Mesenchymal stem cell (in vitro differentiated cells and primary cell): Measurements from ENCODE around the gene PTPRG.

ENCODE experiments used
- DNase-seq: peaks from one replicate; pipeline ENCODE4 v3.0.0-alpha.2; 2013
- H2AFZ ChIP-seq: one replicate; pipeline ENCODE4 v1.6.1; 2013; ENCODE audit warnings: low read depth, mild to moderate bottlenecking, control low read depth, inconsistent platforms, low read length, moderate library complexity
- H2AK5ac ChIP-seq: 2 replicates; pipeline ENCODE4 v1.6.1; 2013; ENCODE audit warnings: low read length, moderate library complexity, mild to moderate bottlenecking, inconsistent platforms; ENCODE audit not compliant: severe bottlenecking
- H2BK120ac ChIP-seq: one replicate; pipeline ENCODE4 v1.6.1; 2013; ENCODE audit warnings: low read depth, mild to moderate bottlenecking, inconsistent platforms, low read length, moderate library complexity
- H2BK12ac ChIP-seq, 2 experiments: one replicate each; pipeline ENCODE4 v1.6.1; 2013; ENCODE audit warnings: inconsistent platforms in 2 of 2, low read length in 2 of 2, mild to moderate bottlenecking in 2 of 2, moderate library complexity in 2 of 2, control low read depth in 1 of 2
- H2BK15ac ChIP-seq: one replicate; pipeline ENCODE4 v1.6.1; 2013; ENCODE audit warnings: mild to moderate bottlenecking, low read depth, inconsistent platforms; ENCODE audit not compliant: poor library complexity, severe bottlenecking
- H2BK5ac ChIP-seq: 2 replicates; pipeline ENCODE4 v1.6.1; 2013; ENCODE audit warnings: low read depth, mild to moderate bottlenecking, low read length, control low read depth, inconsistent platforms; ENCODE audit not compliant: poor library complexity, severe bottlenecking
- H3K14ac ChIP-seq, 2 experiments: one replicate each; pipeline ENCODE4 v1.6.1; 2013; ENCODE audit warnings: inconsistent platforms in 2 of 2, low read length in 2 of 2, control low read depth in 1 of 2, mild to moderate bottlenecking in 1 of 2, moderate library complexity in 1 of 2
- H3K18ac ChIP-seq, 2 experiments: one replicate each; pipeline ENCODE4 v1.6.1; 2013; ENCODE audit warnings: inconsistent platforms in 2 of 2, low read length in 2 of 2, control low read depth in 1 of 2, low read depth in 1 of 2, mild to moderate bottlenecking in 1 of 2
- H3K23ac ChIP-seq, 2 experiments: one replicate each; pipeline ENCODE4 v1.6.1; 2013; ENCODE audit warnings: inconsistent platforms in 2 of 2, low read length in 2 of 2, mild to moderate bottlenecking in 2 of 2, moderate library complexity in 2 of 2, control low read depth in 1 of 2
- H3K27ac ChIP-seq: 2 replicates; pipeline ENCODE4 v1.5.1; 2013; ENCODE audit warnings: mild to moderate bottlenecking, moderate library complexity, low read length, control low read depth, inconsistent platforms; ENCODE audit not compliant: poor library complexity, severe bottlenecking
- H3K27me3 ChIP-seq, 2 experiments: 2 replicates each; pipeline versions ENCODE4 v1.6.1 to v1.7.0; 2013; ENCODE audit warnings: low read length in 2 of 2, mild to moderate bottlenecking in 2 of 2, moderate library complexity in 2 of 2, control low read depth in 1 of 2, inconsistent platforms in 1 of 2; ENCODE audit not compliant: control insufficient read depth in 1 of 2, insufficient read depth in 1 of 2
- H3K36me3 ChIP-seq, 2 experiments: 2 replicates each; pipeline versions ENCODE4 v1.6.1 to v1.7.0; 2013; ENCODE audit warnings: low read length in 2 of 2, control low read depth in 1 of 2, inconsistent platforms in 1 of 2, low read depth in 1 of 2, mild to moderate bottlenecking in 1 of 2; ENCODE audit not compliant: insufficient read depth in 2 of 2, control insufficient read depth in 1 of 2
- H3K4ac ChIP-seq, 2 experiments: one replicate each; pipeline ENCODE4 v1.6.1; 2013; ENCODE audit warnings: inconsistent platforms in 2 of 2, low read length in 2 of 2, mild to moderate bottlenecking in 2 of 2, moderate library complexity in 2 of 2, control low read depth in 1 of 2, low read depth in 1 of 2
- H3K4me1 ChIP-seq: 2 replicates; pipeline ENCODE4 v1.6.1; 2013; ENCODE audit warnings: low read depth, low read length, control low read depth; ENCODE audit not compliant: control insufficient read depth, insufficient read depth
- H3K4me2 ChIP-seq: 2 replicates; pipeline ENCODE4 v1.6.1; 2013; ENCODE audit warnings: low read length, mild to moderate bottlenecking, inconsistent platforms; ENCODE audit not compliant: poor library complexity, severe bottlenecking
- H3K4me3 ChIP-seq, 2 experiments: 2 replicates each; pipeline versions ENCODE4 v1.5.1 to v1.7.0; 2013; ENCODE audit warnings: low read length in 2 of 2, mild to moderate bottlenecking in 2 of 2, control low read depth in 1 of 2, low read depth in 1 of 2; ENCODE audit not compliant: insufficient read depth in 1 of 2
- H3K79me1 ChIP-seq: replicated peaks from 2 replicates; pipeline ENCODE4 v1.6.1; 2013; ENCODE audit warnings: mild to moderate bottlenecking, control low read depth, low read length, inconsistent platforms; ENCODE audit not compliant: poor library complexity, severe bottlenecking
- H3K9ac ChIP-seq: 2 replicates; pipeline ENCODE4 v1.7.0; 2013; ENCODE audit warnings: mild to moderate bottlenecking, low read length, moderate library complexity
- H3K9me3 ChIP-seq: 2 replicates; pipeline ENCODE4 v1.7.0; 2013; ENCODE audit warnings: mild to moderate bottlenecking, low read length; ENCODE audit not compliant: control insufficient read depth
- H4K8ac ChIP-seq: one replicate; pipeline ENCODE4 v1.6.1; 2013; ENCODE audit warnings: inconsistent platforms, mild to moderate bottlenecking, low read length, moderate library complexity
- H4K91ac ChIP-seq: one replicate; pipeline ENCODE4 v1.6.1; 2013; ENCODE audit warnings: mild to moderate bottlenecking, low read length, inconsistent platforms
- WGBS: methylation state at CpG from one replicate; pipeline ENCODE4 v1.1.7; 2013; ENCODE audit warnings: mixed read lengths; 5-methylcytosine and 5-hydroxymethylcytosine counted together

PTPRG gene

DNA sequence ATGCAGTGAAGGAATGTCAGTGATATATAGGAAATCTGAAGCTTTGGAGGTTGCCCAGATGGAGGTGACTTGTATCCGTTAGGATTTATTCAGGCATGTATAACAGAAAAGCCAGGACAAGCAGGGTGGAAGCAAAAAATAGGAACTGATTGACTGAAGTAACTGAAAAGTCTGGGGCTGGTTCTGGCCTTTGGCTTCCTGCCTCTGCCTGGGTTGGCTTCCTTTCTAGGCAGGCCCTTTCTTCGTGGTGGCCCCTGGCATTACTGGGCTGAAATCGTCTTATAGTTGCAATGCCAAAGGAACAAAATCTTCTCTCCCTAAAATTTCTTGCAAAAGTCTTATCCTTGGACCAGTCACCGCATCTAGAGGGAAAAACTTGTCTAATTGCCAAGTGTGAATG, 386.1 kb downstream of the PTPRG start:
- WGBS = 91% methylated on average over 4 of the region's 4 CpGs
- Histone ChIP-seq H3K9me3 (peaks cover 1% of the 10 kb centered on the region), H3K4me3 (no peak overlapping the region), H2AK5ac (no peak overlapping the region), H3K9ac (no peak overlapping the region), H2BK15ac (no peak overlapping the region), H3K36me3 (no peaks in the 10 kb centered on the region), H3K27me3 (no peaks in the 10 kb centered on the region), H2BK5ac (no peak overlapping the region), H3K79me1 (peaks cover 20% of the 10 kb centered on the region), H2BK120ac (no peak overlapping the region), H3K4me1 (no peaks in the 10 kb centered on the region), H3K27ac (no peak overlapping the region), H2BK12ac (no peak overlapping the region), H3K4ac (no peak overlapping the region), H3K18ac (no peak overlapping the region), H2AFZ (no peak overlapping the region), H3K23ac (no peak overlapping the region), H4K91ac (no peak overlapping the region), H3K14ac (no peak overlapping the region), H3K4me2 (no peak overlapping the region), H4K8ac (no peak overlapping the region)
- no peak for DNase-seq

GRCh38 chr3:61948699-61949305, 387.4 kb downstream of the PTPRG start:
- no peak overlapping the region for H2BK120ac ChIP-seq
- 69% methylated on average over 3 of the region's 5 CpGs for WGBS
- no peak overlapping the region for H3K4me3 ChIP-seq
- H3K27me3 ChIP-seq = no peaks in the 10 kb centered on the region
- H3K27ac ChIP-seq = no peak overlapping the region
- H4K91ac ChIP-seq = no peak overlapping the region
- no peaks in the 10 kb centered on the region for H3K9me3 ChIP-seq
- H4K8ac ChIP-seq = no peak overlapping the region
- no peak overlapping the region for H2BK15ac ChIP-seq
- H3K36me3 ChIP-seq = no peaks in the 10 kb centered on the region
- no peak overlapping the region for H2BK5ac ChIP-seq
- no peak overlapping the region for H2AK5ac ChIP-seq
- H3K14ac ChIP-seq = no peak overlapping the region
- no peak overlapping the region for H3K9ac ChIP-seq
- H3K18ac ChIP-seq = no peak overlapping the region
- H2AFZ ChIP-seq = no peak overlapping the region
- H2BK12ac ChIP-seq = no peak overlapping the region
- H3K4me1 ChIP-seq = no peaks in the 10 kb centered on the region
- H3K4ac ChIP-seq = no peak overlapping the region
- no peak overlapping the region for H3K4me2 ChIP-seq
- H3K23ac ChIP-seq = no peak overlapping the region
- no peak for DNase-seq
- H3K79me1 ChIP-seq = peaks cover 27% of the 10 kb centered on the region

DNA sequence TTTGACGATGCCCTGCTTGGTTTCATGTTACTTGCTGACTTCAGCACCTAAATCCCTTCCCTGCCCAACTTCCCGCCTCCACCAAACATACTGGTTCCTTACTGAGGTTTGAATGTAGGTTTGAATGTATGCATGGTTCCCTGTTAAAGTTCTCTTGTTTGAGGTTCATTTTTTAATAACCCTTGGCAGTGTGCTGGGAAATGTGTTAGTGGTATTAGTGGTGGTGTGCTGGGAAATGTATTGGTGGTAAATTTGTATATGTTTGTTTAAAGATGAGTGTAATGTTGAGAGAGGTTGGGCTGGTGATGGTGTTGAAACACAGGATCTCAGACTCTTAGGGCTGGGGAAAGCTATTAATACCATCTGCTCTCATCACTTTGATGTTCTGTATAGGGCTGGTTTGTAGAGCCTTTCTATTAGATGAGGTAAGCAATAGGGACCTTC, 392.7 kb downstream of the PTPRG start:
- no peak overlapping the region for H2BK120ac ChIP-seq
- no peak overlapping the region for H4K91ac ChIP-seq
- no peak overlapping the region for H2BK15ac ChIP-seq
- H3K79me1 ChIP-seq = peaks cover 29% of the 10 kb centered on the region
- H3K9ac ChIP-seq = no peak overlapping the region
- H2BK12ac ChIP-seq = no peak overlapping the region
- no peaks in the 10 kb centered on the region for H3K36me3 ChIP-seq
- H3K4me3 ChIP-seq = no peak overlapping the region
- no peak overlapping the region for H3K23ac ChIP-seq
- WGBS = no CpG with 5 or more reads among the region's 2 CpGs
- no peaks in the 10 kb centered on the region for H3K9me3 ChIP-seq
- H3K4ac ChIP-seq = no peak overlapping the region
- no peak overlapping the region for H2AK5ac ChIP-seq
- H3K4me1 ChIP-seq = no peaks in the 10 kb centered on the region
- H3K4me2 ChIP-seq = no peak overlapping the region
- no peaks in the 10 kb centered on the region for H3K27me3 ChIP-seq
- H2BK5ac ChIP-seq = no peak overlapping the region
- H3K14ac ChIP-seq = no peak overlapping the region
- H3K27ac ChIP-seq = no peak overlapping the region
- no peak overlapping the region for H2AFZ ChIP-seq
- H3K18ac ChIP-seq = no peak overlapping the region
- peak; percentile 51 for DNase-seq
- H4K8ac ChIP-seq = no peak overlapping the region

DNA sequence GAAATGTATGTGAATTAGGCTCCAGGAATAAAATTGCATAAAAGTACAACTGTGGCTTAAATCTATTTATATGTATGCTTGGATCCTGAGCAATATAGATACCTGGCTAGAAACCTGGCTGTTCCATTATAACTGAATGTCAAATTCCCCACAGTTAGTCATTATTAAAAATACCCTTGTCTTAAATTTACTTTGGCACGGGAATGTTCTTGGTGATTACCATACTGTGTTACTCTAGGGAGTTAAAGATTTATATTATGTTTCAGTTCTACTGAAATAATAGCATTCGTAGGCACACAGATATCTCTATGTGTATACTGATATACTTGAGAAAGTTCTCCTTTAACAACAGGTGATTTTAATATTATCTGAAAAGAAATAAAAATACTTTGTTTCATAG, 394.1 kb downstream of the PTPRG start:
- no peak overlapping the region for H3K23ac ChIP-seq
- H3K18ac ChIP-seq = no peak overlapping the region
- WGBS = no CpG with 5 or more reads among the region's 2 CpGs

More for the DNA sequence above, 394.1 kb downstream of the PTPRG start:
- peak overlapping the region; percentile 91 for H3K9ac ChIP-seq
- no peaks in the 10 kb centered on the region for H3K9me3 ChIP-seq
- H4K91ac ChIP-seq = no peak overlapping the region
- H3K36me3 ChIP-seq = no peaks in the 10 kb centered on the region
- DNase-seq = no peak
- no peak overlapping the region for H2BK15ac ChIP-seq
- peak overlapping the region in 1 of 2 experiments; percentile 51 for H3K4me3 ChIP-seq
- H3K4me1 ChIP-seq = no peaks in the 10 kb centered on the region
- H3K4me2 ChIP-seq = no peak overlapping the region
- H2AFZ ChIP-seq = no peak overlapping the region
- H2AK5ac ChIP-seq = no peak overlapping the region
- no peak overlapping the region for H3K14ac ChIP-seq
- H3K27me3 ChIP-seq = no peaks in the 10 kb centered on the region
- H2BK120ac ChIP-seq = no peak overlapping the region
- no peak overlapping the region for H3K4ac ChIP-seq
- H3K27ac ChIP-seq = no peak overlapping the region
- H2BK5ac ChIP-seq = no peak overlapping the region
- no peak overlapping the region for H2BK12ac ChIP-seq
- H4K8ac ChIP-seq = no peak overlapping the region
- peaks cover 33% of the 10 kb centered on the region for H3K79me1 ChIP-seq
